ENCODE data around the gene ATG16L2. TPM values are rescaled to one million over a fixed set of nuclear protein-coding genes. Genes with fewer than 3 reads are reported as not detected.
A peak's percentile ranks its signal among the peaks of the same experiment; 100 is the strongest.

ATG16L2 gene
- total RNA-seq, 1 experiment from 2014 or later: 16.2 TPM

DNA sequence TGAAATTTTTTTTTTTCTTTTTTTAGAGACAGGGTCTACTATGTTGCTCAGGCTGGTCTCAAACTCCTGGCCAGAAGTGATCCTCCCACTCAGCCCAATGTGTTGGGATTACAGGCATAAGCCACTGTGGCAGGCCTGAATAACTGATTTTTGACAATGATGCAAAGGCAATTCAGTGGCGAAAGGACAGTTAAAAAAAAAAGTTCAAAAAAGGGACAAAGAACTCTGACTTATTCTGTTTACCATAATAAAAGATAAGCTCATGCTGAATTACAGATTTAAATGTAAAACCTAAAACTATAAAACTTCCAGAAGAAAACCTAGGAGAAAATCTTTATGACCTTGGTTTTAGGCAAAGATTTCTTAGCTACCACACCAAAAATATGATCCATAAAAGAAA lies 48.9 kb downstream of the ATG16L2 start:
- no TSS peak for BruUV-seq (replicated peaks)

DNA sequence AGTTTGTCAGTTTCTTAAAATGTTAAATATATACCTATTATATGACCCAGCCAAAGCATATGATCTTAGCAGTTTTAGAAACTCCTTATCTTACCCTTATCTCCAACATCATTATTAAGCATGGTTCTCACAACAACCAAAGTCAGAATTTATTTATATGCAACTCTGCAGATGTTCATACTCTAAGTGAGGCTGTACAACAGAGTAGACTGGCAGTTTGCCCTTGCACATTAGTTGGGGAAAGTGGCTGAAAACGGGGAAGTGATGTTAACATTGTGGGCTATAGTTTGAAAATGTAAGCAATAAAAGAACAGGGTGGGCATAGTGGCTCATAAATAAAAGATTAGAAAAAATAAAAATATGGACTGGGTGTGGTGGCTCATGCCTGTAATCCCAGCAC lies 49.7 kb downstream of the ATG16L2 start:
- Histone ChIP-seq H3K4me1 (ENCODE audit: insufficient read depth, low read length) (no peaks in the 10 kb centered on the region), H3K27me3 (ENCODE audit: low read length) (no peaks in the 10 kb centered on the region), H3F3A (ENCODE audit: low read length, unreplicated experiment) (no peaks in the 10 kb centered on the region), H3K9me3 (ENCODE audit: low read length) (no peaks in the 10 kb centered on the region), H3K79me2 (ENCODE audit: low read length) (no peaks in the 10 kb centered on the region), H4K20me1 (ENCODE audit: low read length) (no peaks in the 10 kb centered on the region), H3K27ac (ENCODE audit: low read length) (no peak overlapping the region), H3K36me3 (ENCODE audit: low read depth, low read length) (no peaks in the 10 kb centered on the region), H3K9ac (ENCODE audit: low read length) (no peak overlapping the region), H3K4me3 (ENCODE audit: low read length) (no peak overlapping the region), H2AFZ (ENCODE audit: low read length) (no peak overlapping the region), H3K4me2 (ENCODE audit: low read length) (no peak overlapping the region), H3K9me2 (replicated peaks; ENCODE audit: low read length) (no peaks in the 10 kb centered on the region)
- BruUV-seq (replicated peaks): no TSS peak
- ChIA-PET POLR2A (ENCODE audit: unreplicated experiment) (no interaction called here), CTCF (no interaction called here)
- TF ChIP-seq EZH2 (IDR thresholded peaks at IDR 0.05; ENCODE audit: low read length, unreplicated experiment): no peak
- no peak for TF ChIP-seq EZH2phosphoT487 (IDR thresholded peaks at IDR 0.05; ENCODE audit: borderline replicate concordance, low read length)
- TF ChIP-seq, protein P1, sequence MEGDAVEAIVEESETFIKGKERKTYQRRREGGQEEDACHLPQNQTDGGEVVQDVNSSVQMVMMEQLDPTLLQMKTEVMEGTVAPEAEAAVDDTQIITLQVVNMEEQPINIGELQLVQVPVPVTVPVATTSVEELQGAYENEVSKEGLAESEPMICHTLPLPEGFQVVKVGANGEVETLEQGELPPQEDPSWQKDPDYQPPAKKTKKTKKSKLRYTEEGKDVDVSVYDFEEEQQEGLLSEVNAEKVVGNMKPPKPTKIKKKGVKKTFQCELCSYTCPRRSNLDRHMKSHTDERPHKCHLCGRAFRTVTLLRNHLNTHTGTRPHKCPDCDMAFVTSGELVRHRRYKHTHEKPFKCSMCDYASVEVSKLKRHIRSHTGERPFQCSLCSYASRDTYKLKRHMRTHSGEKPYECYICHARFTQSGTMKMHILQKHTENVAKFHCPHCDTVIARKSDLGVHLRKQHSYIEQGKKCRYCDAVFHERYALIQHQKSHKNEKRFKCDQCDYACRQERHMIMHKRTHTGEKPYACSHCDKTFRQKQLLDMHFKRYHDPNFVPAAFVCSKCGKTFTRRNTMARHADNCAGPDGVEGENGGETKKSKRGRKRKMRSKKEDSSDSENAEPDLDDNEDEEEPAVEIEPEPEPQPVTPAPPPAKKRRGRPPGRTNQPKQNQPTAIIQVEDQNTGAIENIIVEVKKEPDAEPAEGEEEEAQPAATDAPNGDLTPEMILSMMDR (conservative IDR thresholded peaks at IDR 0.05; ENCODE audit: low read depth, low read length): no peak
- ATAC-seq: no peak
- DNase-seq: no peak
- intact Hi-C loops (cut with micrococcal nuclease): no loop called here

More for the DNA sequence above, 48.9 kb downstream of the ATG16L2 start:
- Histone ChIP-seq H2AFZ (ENCODE audit: low read length) (no peak overlapping the region), H4K20me1 (ENCODE audit: low read length) (no peaks in the 10 kb centered on the region), H3K9me2 (replicated peaks; ENCODE audit: low read length) (no peaks in the 10 kb centered on the region), H3F3A (ENCODE audit: low read length, unreplicated experiment) (no peaks in the 10 kb centered on the region), H3K79me2 (ENCODE audit: low read length) (no peaks in the 10 kb centered on the region), H3K9me3 (ENCODE audit: low read length) (no peaks in the 10 kb centered on the region), H3K4me2 (ENCODE audit: low read length) (no peak overlapping the region), H3K4me3 (ENCODE audit: low read length) (no peak overlapping the region), H3K27ac (ENCODE audit: low read length) (no peak overlapping the region), H3K9ac (ENCODE audit: low read length) (no peak overlapping the region), H3K27me3 (ENCODE audit: low read length) (no peaks in the 10 kb centered on the region), H3K36me3 (ENCODE audit: low read depth, low read length) (no peaks in the 10 kb centered on the region), H3K4me1 (ENCODE audit: insufficient read depth, low read length) (no peaks in the 10 kb centered on the region)
- CTCF ChIA-PET: no interaction called here
- no peak for TF ChIP-seq EZH2 (IDR thresholded peaks at IDR 0.05; ENCODE audit: low read length, unreplicated experiment)
- TF ChIP-seq, protein P1 (conservative IDR thresholded peaks at IDR 0.05; ENCODE audit: low read depth, low read length): no peak
- no peak for TF ChIP-seq EZH2phosphoT487 (IDR thresholded peaks at IDR 0.05; ENCODE audit: borderline replicate concordance, low read length)
- ATAC-seq (no peak), DNase-seq (no peak)
- POLR2A ChIA-PET (ENCODE audit: unreplicated experiment): no interaction called here
- intact Hi-C loops (cut with micrococcal nuclease): no loop called here

DNA sequence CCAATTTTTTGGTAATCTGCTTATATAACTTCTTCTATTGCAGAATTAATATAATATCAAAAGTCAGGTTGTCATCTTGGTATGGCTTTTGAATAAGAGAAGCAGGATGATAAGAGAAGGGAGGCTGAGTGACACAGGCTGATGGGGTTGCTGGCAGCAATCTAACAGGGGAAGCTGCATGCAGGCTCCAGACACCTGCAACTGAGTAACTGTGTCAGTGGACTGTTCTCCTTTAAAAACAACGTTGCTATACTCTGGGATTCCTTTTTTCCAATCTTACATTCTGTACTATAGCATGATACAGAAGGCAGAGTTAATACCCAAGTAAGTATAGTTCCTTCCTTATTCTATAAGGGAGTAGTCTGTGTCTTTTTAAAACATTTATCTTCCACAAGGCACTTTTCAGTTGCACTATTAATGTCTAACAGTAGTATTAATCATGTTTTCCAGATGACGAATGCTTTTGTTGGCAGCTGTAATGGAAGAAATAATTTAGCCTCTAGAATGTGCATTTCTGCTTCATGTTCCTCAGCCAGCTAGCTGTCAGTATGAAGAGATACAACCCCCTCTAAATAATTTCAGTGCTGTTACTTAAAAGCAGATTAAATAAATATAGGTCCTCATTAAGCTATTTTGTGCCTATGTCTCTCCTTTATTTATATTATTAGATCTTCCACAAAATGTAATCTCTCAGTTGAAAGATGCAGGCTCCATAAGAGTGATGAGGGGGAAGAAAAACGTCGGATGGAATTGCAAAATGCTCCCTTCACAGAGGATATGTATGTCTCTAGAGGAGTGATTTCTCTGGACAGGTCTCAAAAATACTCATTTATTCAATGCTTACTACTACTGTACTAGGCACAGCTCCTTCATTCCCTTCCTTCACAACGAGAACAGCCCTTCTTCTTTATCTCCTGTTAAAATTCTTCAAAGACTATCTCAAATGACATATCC lies 50.8 kb downstream of the ATG16L2 start:
- no TSS peak for BruUV-seq (replicated peaks)
- H3K4me3 ChIP-seq (ENCODE audit: low read length): no peak overlapping the region
- no peak; the same call in 1 of the 2 replicates for ATAC-seq
- H3K27ac ChIP-seq (ENCODE audit: low read length): no peak overlapping the region
- DNase-seq: peak; percentile 17
- H3K36me3 ChIP-seq (ENCODE audit: low read depth, low read length): no peaks in the 10 kb centered on the region
- no peaks in the 10 kb centered on the region for H3K9me2 ChIP-seq (replicated peaks; ENCODE audit: low read length)
- no peaks in the 10 kb centered on the region for H3K27me3 ChIP-seq (ENCODE audit: low read length)
- H3K9ac ChIP-seq (ENCODE audit: low read length): no peak overlapping the region
- H3K9me3 ChIP-seq (ENCODE audit: low read length): no peaks in the 10 kb centered on the region
- no peaks in the 10 kb centered on the region for H3F3A ChIP-seq (ENCODE audit: low read length, unreplicated experiment)
- no peaks in the 10 kb centered on the region for H3K4me1 ChIP-seq (ENCODE audit: insufficient read depth, low read length)
- POLR2A ChIA-PET (ENCODE audit: unreplicated experiment): interaction anchor here (0.6 kb wide), 1 partner anchor 47 kb away, joined by 3 read pairs; no protein-coding TSS in a partner anchor
- no peaks in the 10 kb centered on the region for H4K20me1 ChIP-seq (ENCODE audit: low read length)
- no peak for TF ChIP-seq EZH2phosphoT487 (IDR thresholded peaks at IDR 0.05; ENCODE audit: borderline replicate concordance, low read length)
- no peak for TF ChIP-seq EZH2 (IDR thresholded peaks at IDR 0.05; ENCODE audit: low read length, unreplicated experiment)
- TF ChIP-seq, protein P1 (conservative IDR thresholded peaks at IDR 0.05; ENCODE audit: low read depth, low read length): no peak
- no peaks in the 10 kb centered on the region for H3K79me2 ChIP-seq (ENCODE audit: low read length)
- no peak overlapping the region for H3K4me2 ChIP-seq (ENCODE audit: low read length)
- intact Hi-C loops (cut with micrococcal nuclease): no loop called here
- CTCF ChIA-PET: no interaction called here
- no peak overlapping the region for H2AFZ ChIP-seq (ENCODE audit: low read length)
